22Rv1 (cell line): ENCODE data around the gene FAM234B.

Source experiments
- CTCF ChIP-seq: fragments of 450-650 bp; IDR thresholded peaks from 2 replicates; pipeline ENCODE4 v1.5.1; 2017; ENCODE audit warnings: mild to moderate bottlenecking
- ZFX ChIP-seq: fragments of 450-650 bp; IDR thresholded peaks from 2 replicates; pipeline ENCODE4 v1.6.1; 2017; ENCODE audit warnings: antibody characterized with exemption, borderline replicate concordance

- no peak for TF ChIP-seq CTCF
- no peak for TF ChIP-seq ZFX
These were observed 38.5 kb upstream of the FAM234B start for GRCh38 chr12:13005649-13006048.
